ENCODE measurements around the gene CD248.

The CD248 gene

GRCh38 chr11:66328302-66329144, 11.7 kb upstream of the CD248 start (continued):
- no peak for TF ChIP-seq ZNF529 (tag by site-specific recombination; IDR thresholded peaks at IDR 0.05; ENCODE audit: insufficient replicate concordance)
- no peak for TF ChIP-seq ZNF133 (tag by site-specific recombination; IDR thresholded peaks at IDR 0.05)
- TF ChIP-seq ZNF645 (tag by site-specific recombination; IDR thresholded peaks at IDR 0.05) = no peak
- no peak for TF ChIP-seq ATF2 (tag by site-specific recombination; IDR thresholded peaks at IDR 0.05; ENCODE audit: low read depth)
- peak; percentile 10 for TF ChIP-seq ZBTB26 (tag by site-specific recombination; optimal IDR thresholded peaks at IDR 0.05)
- TF ChIP-seq CTCF (tag by site-specific recombination; IDR thresholded peaks at IDR 0.05) = peak; percentile 89
- TF ChIP-seq ZNF670 (tag by site-specific recombination; IDR thresholded peaks at IDR 0.05; ENCODE audit: low read depth) = no peak
- no peak for TF ChIP-seq ZNF791 (tag by site-specific recombination; IDR thresholded peaks at IDR 0.05)
- no peak for TF ChIP-seq PBX3 (CRISPR knock-in tag; IDR thresholded peaks at IDR 0.05)
- TF ChIP-seq HOXD13 (CRISPR knock-in tag; IDR thresholded peaks at IDR 0.05; ENCODE audit: borderline replicate concordance) = no peak
- TF ChIP-seq ZNF398 (tag by site-specific recombination; IDR thresholded peaks at IDR 0.05) = no peak
- TF ChIP-seq ZNF404 (tag by site-specific recombination; IDR thresholded peaks at IDR 0.05) = no peak
- TF ChIP-seq ZSCAN16 (tag by site-specific recombination; IDR thresholded peaks at IDR 0.05) = no peak
- TF ChIP-seq ZNF354C (tag by site-specific recombination; IDR thresholded peaks at IDR 0.05; ENCODE audit: borderline replicate concordance, low read depth) = no peak
- TF ChIP-seq FEZF1 (tag by site-specific recombination; IDR thresholded peaks at IDR 0.05) = no peak
- no peak for TF ChIP-seq ZNF555 (tag by site-specific recombination; conservative IDR thresholded peaks at IDR 0.05)
- TF ChIP-seq ZNF585B (tag by site-specific recombination; IDR thresholded peaks at IDR 0.05) = no peak
- no peak for TF ChIP-seq ZNF549 (tag by site-specific recombination; IDR thresholded peaks at IDR 0.05)
- no peak for TF ChIP-seq ZNF394 (tag by site-specific recombination; IDR thresholded peaks at IDR 0.05; ENCODE audit: borderline replicate concordance)
- no peak for TF ChIP-seq ZNF138 (tag by site-specific recombination; IDR thresholded peaks at IDR 0.05; ENCODE audit: borderline replicate concordance)
- TF ChIP-seq ZFHX2 (tag by site-specific recombination; conservative IDR thresholded peaks at IDR 0.05) = no peak
- TF ChIP-seq TSHZ1 (tag by site-specific recombination; IDR thresholded peaks at IDR 0.05; ENCODE audit: borderline replicate concordance) = no peak
- TF ChIP-seq ZBTB21 (tag by site-specific recombination; IDR thresholded peaks at IDR 0.05) = no peak
- no peak for TF ChIP-seq ZNF843 (tag by site-specific recombination; IDR thresholded peaks at IDR 0.05)
- no peak for TF ChIP-seq ZNF302 (tag by site-specific recombination; IDR thresholded peaks at IDR 0.05; ENCODE audit: low read depth)
- peak; percentile 89 for TF ChIP-seq ZNF2 (tag by site-specific recombination; IDR thresholded peaks at IDR 0.05)
- no peak for TF ChIP-seq ZNF174 (tag by site-specific recombination; IDR thresholded peaks at IDR 0.05)
